ENCODE results near the gene CUX1.
"Not testable (repeated sequence)": the region's sequence is repeated elsewhere in the genome, so short reads cannot be mapped to it uniquely, and the experiment has no call there.

CUX1 gene

GRCh38 chr7:101989101-101989500, 171.7 kb downstream of the CUX1 start:
- DNase-seq = no peak

DNA sequence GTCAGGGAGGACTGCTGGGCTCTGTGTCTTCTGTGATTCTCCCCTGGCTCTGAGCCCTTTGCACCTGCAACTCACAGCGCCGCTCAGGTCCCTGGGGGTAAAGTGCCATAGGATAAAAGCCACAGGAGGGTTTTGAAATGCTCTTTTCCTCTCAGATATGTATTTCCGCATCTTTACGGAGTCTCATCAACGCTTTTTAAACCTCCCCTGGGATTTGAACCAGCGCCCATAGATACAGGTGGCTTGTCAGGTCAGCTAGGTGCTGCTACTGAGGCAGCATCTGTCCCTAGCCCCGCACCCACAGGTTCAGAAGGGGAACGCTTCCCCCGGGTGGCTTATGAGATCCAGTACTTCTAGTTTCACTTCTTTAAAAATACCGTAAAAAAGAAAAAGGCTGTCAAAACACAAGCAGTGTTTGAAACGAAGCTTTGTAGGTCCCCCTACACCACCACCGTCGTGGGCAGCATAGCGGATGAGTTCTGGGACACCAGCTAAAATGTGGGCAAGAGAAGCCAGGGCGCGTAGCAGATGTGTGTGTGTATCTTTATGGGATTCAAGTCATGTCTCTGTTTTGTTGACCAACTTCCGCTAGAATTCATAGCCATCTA, 173.5 kb downstream of the CUX1 start:
- DNase-seq = no peak

GRCh38 chr7:101991860-101992259, 174.4 kb downstream of the CUX1 start:
- no peak for DNase-seq

DNA sequence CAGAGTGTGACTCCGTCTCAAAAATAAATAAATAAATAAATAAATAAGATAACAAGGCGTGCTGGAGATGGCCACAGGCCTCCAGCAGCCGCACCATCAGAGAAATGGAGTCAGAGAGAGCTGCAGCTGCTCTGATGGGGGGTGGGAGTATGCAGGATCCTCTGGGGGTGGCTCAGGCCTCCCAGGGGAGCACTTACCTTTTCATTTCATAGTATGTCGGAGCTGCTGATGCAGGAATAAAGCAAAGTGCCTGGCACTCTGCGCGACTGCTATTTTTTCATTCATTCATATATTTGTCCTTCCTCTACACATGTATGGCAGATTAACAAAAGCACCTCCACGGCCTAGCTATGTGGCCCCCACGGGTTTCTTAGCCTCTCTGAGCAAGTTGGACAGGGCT, 175.9 kb downstream of the CUX1 start:
- DNase-seq = no peak

DNA sequence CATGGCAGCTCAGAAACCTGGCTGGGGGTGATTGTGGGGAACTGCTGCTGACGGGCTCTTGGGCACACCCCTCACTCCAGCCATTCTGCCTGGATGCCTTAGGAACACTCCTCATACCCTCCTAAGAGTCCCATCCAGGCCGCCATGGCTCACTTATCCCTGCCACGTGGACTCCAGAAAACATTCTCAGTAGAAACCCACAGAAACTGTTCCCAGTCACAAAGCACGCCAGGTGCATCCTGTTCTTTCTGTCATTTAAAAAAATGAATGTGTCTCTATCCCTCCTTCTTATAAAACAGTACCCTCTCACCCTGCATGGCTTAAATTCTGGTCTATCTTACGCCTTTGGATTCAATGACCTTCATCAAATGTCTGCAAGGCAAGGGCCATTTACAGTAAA, 177.7 kb downstream of the CUX1 start:
- no peak for DNase-seq

DNA sequence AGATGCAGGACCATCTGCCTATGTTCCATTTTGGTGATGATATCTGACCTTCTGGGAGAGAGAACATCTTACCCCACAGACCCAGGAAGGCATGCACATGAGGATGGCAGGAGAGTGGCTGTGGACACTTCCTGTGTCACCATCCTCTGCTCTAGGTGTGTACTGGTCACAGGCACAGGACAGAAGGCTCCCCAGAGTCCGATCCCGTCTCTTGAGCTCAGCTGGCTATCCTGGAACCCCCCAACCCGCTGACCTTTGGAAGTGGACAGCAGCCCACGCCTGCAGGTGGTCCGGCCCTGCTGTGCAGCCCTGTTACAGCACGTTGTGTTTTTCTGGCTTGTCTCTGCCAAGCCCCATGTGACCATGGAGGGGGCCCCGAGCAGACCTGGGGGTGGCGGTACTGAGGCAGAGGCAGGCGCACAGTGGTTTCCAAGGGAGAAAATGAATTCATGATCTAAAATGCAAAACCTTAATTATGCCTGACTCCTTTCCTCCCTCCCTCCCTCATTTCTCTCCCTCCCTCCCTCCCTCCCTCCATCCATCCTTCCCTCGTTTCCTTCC, 178.8 kb downstream of the CUX1 start:
- no peak for DNase-seq

DNA sequence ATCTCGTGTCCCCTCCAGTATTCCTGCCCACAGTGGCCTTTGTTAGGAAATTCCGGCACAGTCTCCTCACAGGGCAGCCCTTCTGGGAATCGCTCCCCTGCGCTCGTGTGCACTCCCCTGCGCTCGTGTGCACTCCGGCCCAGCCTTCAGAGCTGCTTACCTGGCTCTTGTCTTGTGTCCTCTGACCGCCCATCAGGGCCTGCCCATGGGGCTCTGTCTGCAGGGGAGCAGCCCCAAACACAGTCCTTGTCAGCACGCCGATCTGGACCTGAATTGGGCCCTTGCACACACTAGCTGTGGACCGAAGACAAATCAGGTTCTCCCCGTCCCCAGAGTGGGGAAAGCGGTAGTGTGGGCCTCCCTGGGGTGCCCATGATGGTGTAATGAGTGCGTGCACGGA, 179.4 kb downstream of the CUX1 start:
- DNase-seq = no peak

DNA sequence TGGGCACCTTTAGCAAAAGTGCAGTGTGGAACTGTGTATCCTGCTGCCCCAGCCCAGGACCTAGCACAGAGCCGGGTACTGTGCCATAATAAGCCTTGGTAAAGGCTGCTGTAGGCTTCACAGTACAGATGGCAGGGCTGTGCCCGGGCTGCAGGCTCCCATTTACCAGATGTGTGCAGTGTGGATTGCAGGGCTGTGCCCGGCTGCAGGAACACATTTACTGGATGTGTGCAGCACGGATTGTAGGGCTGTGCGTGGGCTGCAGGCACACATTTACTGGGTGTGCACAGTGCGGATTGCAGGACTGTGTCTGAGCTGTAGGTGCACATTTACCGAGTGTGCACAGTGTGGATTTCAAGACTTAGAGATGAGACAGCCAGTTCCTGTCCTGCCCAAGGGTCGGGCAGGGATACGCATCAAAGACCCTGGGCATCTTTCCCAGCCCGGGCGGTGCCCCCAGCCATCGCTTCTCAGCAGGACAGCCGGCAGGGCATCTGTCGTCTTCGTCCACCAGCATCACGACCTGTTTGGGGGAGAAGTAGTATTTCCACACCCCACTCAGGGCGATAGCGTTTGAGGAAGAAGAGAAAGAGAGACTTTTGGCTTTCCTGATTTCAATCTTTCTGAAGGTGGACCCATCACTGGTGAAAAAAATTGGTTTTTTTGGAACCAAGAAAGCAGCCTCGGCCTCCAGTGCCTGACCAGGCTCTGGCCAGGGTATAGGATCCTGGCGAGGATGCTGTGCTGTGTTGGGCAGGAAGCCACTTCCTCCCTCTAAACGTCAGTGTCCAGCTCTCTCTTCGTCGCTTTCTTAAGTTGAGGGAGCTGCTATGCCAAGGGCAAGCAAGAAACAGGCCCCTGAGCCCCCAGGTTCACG, 180.8 kb downstream of the CUX1 start:
- peak in 1 of 2 experiments; percentile 18 for DNase-seq

DNA sequence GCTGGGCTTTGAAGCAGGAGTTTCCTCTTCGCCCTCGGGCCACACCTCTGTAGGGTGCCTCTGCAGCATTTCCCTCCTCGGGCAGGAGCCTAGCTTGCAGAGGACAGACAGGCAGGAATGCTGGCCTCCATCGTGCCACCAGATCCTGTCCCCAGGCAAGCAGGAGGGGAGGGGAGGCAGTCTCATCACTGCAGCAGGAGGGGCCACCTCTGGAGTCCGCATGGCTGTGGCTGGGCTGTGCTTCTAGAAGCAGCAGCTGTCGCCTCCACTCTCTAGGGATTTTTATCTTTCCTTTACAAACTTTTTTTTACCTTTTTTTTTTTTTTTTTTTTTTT, 181.4 kb downstream of the CUX1 start:
- DNase-seq = no peak

DNA sequence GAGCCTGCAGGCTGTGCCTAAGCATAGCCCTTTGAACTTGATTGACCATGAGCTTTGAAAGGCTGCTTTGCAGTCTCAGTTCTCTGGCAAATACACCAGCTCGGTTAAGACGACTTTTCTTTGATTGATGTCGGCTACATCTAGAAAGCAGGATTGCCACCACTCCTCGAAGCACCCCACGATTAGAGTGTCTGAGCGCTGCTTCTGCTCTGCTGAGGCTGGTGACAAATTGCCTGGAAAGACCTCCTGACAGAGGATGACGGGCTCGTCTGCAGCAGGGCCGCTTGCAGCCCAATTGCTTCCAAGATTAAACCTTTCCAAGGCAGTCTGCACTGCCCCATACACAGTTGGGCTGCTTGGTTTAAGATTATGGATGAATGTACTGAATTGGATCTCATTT, 182.0 kb downstream of the CUX1 start:
- DNase-seq = no peak

- no peak for DNase-seq
These were observed 182.7 kb downstream of the CUX1 start for GRCh38 chr7:102000123-102000522.

DNA sequence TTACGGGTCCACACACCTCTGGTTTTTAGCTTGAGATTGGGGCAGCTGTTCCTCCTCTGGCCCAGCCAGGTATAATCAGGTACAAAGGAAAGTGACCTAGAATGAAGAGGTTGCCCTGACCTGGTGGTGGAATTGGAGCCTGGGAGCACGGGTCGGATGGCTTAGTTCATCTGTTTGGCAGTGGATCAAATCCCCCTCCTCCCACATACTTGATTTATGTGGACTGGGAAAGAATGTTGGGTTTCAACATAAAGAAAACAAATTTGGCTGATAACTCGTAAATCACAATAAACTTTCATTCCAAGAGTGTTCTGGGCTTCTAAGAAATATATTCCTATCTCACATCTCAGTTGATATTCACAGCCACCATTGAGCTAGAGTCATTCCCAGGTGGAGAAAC, 186.8 kb downstream of the CUX1 start:
- no peak for DNase-seq

DNA sequence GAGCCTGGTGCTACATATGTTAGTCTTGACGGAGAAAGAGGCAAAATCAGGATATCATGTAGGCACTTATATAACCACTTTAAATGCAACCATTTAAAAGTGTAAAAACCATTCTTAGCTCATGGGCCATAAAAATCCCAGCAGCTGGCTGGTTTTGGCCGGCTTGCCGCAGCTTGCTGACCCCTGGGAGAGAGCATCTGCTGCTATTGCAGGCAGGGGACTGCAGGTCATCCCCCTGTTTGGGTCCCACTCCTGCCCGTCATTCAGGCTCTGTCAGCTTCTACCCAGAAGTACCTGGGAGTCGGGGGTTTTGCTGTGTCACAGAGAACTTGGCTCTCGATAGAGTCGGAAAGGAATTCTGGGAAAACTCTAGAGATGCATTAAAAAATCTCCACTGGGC, 187.4 kb downstream of the CUX1 start:
- no peak for DNase-seq

GRCh38 chr7:102005933-102006480, 188.6 kb downstream of the CUX1 start:
- DNase-seq = no peak

- no peak for DNase-seq
These were observed 189.3 kb downstream of the CUX1 start for GRCh38 chr7:102006695-102007094.

DNA sequence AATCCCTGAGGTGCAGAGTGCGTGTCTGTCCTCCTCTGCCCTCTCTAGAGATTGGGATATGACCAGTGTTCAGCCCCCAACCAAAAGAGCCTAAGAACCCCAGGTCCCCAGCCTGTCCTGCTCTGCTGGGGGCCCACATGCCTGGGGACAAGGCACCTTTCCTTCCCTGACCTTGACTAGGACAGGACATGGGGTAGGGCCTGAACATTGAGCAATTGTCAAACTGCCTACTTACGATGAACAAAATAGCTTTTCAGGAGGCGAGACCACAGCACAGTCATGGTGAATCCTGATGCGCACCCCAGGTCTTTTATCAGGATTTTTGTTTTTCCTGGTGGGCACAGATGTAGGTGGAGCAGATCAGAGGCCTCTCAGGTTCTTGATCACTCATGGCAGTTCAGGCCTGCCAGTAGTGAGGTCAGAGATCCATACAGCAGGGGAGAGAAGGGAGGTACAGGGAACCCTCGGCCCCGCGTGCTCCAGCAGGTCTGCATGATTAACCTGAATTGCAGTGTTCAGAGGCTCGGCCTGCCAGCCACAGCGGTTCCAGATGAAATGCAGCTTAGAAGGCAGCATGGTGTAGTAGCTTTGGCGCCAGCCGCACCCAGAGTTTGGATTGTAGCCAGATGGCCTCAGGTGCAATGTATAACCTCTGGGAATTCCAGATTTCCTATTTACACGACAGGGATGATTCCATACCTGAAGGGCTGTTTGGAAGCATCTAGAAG, 191.3 kb downstream of the CUX1 start:
- DNase-seq = no peak

DNA sequence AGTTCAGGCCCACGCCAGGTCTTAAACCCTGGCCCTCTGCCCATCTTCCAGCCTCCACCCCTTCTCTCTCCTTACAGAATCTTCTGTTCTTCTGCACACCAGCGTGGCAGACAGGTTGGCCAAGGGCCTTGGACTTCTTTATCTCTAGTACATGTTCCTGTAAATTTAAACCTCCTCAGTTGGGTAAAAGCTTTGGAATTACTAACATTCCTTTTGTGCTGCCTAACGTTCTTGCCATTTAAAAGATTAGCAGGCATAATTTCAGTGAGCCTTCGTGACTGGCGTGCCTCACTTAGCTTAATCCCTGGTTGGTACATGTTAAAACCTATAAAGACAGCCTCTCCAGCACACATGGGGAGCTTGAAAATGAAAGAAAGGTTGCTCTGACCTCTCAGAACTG, 192.2 kb downstream of the CUX1 start:
- no peak for DNase-seq

DNA sequence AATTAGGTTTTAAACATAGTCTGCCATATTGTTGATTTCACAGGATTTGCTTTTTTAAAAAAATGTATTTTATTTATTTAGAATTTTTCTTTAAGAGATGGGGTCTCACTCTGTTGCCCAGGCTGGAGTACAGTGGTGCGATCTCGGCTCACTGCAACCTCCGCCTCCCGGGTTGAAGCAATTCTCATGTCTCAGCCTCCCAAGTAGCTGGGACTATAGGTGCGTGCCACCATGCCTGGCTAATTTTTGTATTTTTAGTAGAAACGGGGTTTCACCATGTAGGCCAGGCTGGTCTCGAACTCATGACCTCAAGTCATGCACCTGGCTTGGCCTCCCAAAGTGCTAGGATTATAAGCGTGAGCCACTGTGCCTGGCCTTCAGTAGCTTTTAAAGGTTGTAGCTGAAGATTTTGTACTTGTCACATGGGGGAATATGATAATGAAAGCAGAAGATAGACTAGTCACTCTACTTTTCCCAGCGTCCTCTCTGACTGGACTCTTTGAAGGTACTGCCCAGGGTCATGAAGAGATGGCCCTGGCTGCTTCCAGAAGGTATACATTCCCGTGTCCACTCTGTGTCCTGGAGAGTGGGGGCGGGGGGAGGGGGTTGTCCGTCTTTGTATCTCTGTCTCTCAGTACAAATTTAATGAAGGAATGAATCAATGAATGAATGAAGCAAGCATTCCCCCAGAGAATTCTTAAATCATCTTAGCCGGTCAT, 194.8 kb downstream of the CUX1 start:
- DNase-seq = not testable (repeated sequence)

DNA sequence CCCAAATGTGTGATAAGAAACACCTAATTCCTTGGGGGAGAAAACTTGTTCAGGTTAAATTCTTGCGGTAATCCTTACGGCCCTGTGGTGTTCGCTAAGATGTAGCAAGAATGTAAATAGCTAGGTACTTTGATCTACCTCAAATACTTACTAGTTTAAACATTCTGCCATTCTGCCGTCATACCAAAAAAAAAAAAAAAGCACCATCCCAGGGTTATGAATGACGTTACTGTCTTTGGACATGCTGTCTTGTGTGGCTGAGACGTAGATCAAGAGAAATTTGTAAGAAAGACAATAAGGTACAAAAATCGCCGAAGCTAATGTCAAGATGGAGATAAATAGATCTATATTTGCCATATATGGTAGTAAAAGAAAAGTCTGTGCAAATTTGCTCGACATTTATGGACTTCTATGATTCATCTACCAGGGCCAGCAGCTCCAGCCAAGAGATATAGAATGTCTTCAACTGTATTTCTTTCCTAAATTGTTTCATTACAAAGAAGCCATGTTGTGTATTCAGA, 195.6 kb downstream of the CUX1 start:
- DNase-seq = no peak

GRCh38 chr7:102018876-102019275, 201.4 kb downstream of the CUX1 start:
- no peak for DNase-seq

DNA sequence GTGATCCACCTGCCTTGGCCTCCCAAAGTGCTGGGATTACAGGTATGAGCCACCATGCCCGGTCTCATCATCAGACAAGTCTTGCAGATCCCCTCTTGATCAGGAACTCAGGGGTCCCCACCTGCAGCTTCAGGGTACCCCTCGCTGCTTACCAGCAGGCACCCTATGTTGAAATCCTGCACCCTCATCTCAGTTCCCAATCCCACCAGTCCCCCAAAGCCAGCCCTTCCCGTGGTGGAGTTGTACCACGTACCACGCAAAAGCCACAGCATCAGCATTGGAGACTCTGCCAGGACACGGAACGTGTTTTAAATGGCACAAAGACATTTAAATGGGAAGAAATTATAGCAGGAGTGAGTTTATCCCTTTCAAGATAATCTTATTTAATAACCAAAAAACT, 202.0 kb downstream of the CUX1 start:
- DNase-seq = no peak

GRCh38 chr7:102021841-102022618, 204.6 kb downstream of the CUX1 start:
- DNase-seq = no peak

All from NCI-H446 (cell line).